ENCODE data around the gene FAM117A. TPM values are rescaled to one million over a fixed set of nuclear protein-coding genes. Genes with fewer than 3 reads are reported as not detected.

The FAM117A gene
- total RNA-seq, 2 experiments from 2014 or later: 23.2 to 26.5 TPM

- DNase-seq: no peak
- H3K27ac Mint-ChIP-seq: no peak overlapping the region
- no peaks in the 10 kb centered on the region for H3K27me3 ChIP-seq (ENCODE audit: control insufficient read depth in 1 of 2, insufficient read depth in 2 of 2, low read length in 2 of 2)
- peaks cover 5% of the 10 kb centered on the region for H3K27me3 Mint-ChIP-seq
- ChIA-PET CTCF (interaction anchor here (1.5 to 3.3 kb wide), 2 partner anchors 27 to 111 kb away, joined by 5 to 11 read pairs; partner anchors contain the start of gene SLC35B1), POLR2A (no interaction called here)
- peaks cover 19% of the 10 kb centered on the region for H3K36me3 Mint-ChIP-seq (ENCODE audit: low read depth)
- H3K27ac ChIP-seq (ENCODE audit: low read depth in 1 of 2, low read length in 2 of 2): no peak overlapping the region
- no peaks in the 10 kb centered on the region for H3K9me3 ChIP-seq (ENCODE audit: control insufficient read depth in 1 of 2, insufficient read depth in 1 of 2, low read length in 2 of 2)
- H3K4me1 ChIP-seq (ENCODE audit: insufficient read depth, low read length): peaks cover 16% of the 10 kb centered on the region
- H3K4me3 Mint-ChIP-seq: no peak overlapping the region
- no peaks in the 10 kb centered on the region for H3K9me3 Mint-ChIP-seq
- intact Hi-C loops (cut with DNase I, micrococcal nuclease): no loop called here
- peaks cover 20% of the 10 kb centered on the region for H3K4me1 Mint-ChIP-seq (ENCODE audit: low read depth)
- no peaks in the 10 kb centered on the region for H3K36me3 ChIP-seq (ENCODE audit: insufficient read depth, low read length)
- no peak for ATAC-seq (ENCODE audit: poor library complexity)
- no peak overlapping the region for H3K4me3 ChIP-seq (ENCODE audit: low read length)
- no peak for TF ChIP-seq CTCF (IDR thresholded peaks at IDR 0.05)
Observed at GRCh38 chr17:49681106-49681979, 82.6 kb downstream of the FAM117A start.

- H3K27me3 Mint-ChIP-seq: peaks cover 5% of the 10 kb centered on the region
- ATAC-seq (ENCODE audit: poor library complexity): no peak
- POLR2A ChIA-PET: no interaction called here
- peaks cover 27% of the 10 kb centered on the region for H3K36me3 Mint-ChIP-seq (ENCODE audit: low read depth)
- no peak overlapping the region for H3K4me3 ChIP-seq (ENCODE audit: low read length)
- peaks cover 23% of the 10 kb centered on the region for H3K4me1 ChIP-seq (ENCODE audit: insufficient read depth, low read length)
- CTCF ChIA-PET: interaction anchor here (3.3 kb wide), 1 partner anchor 110 kb away, joined by 11 read pairs; no protein-coding TSS in a partner anchor
- H3K4me1 Mint-ChIP-seq (ENCODE audit: low read depth): peaks cover 30% of the 10 kb centered on the region
- no peak for TF ChIP-seq CTCF (IDR thresholded peaks at IDR 0.05)
- DNase-seq: no peak
- intact Hi-C loops (cut with DNase I, micrococcal nuclease): no loop called here
- H3K27ac ChIP-seq (ENCODE audit: low read depth in 1 of 2, low read length in 2 of 2): no peak overlapping the region
- H3K27ac Mint-ChIP-seq: no peak overlapping the region
- H3K36me3 ChIP-seq (ENCODE audit: insufficient read depth, low read length): peaks cover under 1% of the 10 kb centered on the region
- no peaks in the 10 kb centered on the region for H3K27me3 ChIP-seq (ENCODE audit: control insufficient read depth in 1 of 2, insufficient read depth in 2 of 2, low read length in 2 of 2)
- H3K4me3 Mint-ChIP-seq: no peak overlapping the region
- H3K9me3 ChIP-seq (ENCODE audit: control insufficient read depth in 1 of 2, insufficient read depth in 1 of 2, low read length in 2 of 2): no peaks in the 10 kb centered on the region
- H3K9me3 Mint-ChIP-seq: no peaks in the 10 kb centered on the region
Observed at GRCh38 chr17:49680314-49680713, 83.6 kb downstream of the FAM117A start.

GRCh38 chr17:49677933-49678847 is 85.7 kb downstream of the FAM117A start, which contains the start of gene SPOP:
Gene SPOP (minus strand): TSS chr17:49678097. CDS start chr17:49622810, 55,287 bp downstream.
- H3K27ac Mint-ChIP-seq: peak within 1 kb of the TSS; percentile 95

More at GRCh38 chr17:49677933-49678847, 85.7 kb downstream of the FAM117A start, which contains the start of gene SPOP:
- no peak for TF ChIP-seq CTCF (IDR thresholded peaks at IDR 0.05)
- Histone ChIP-seq H3K4me1 (ENCODE audit: insufficient read depth, low read length) (peaks cover 29% of the 10 kb centered on the region), H3K36me3 (ENCODE audit: insufficient read depth, low read length) (peaks cover 7% of the 10 kb centered on the region), H3K9me3 (ENCODE audit: control insufficient read depth in 1 of 2, insufficient read depth in 1 of 2, low read length in 2 of 2) (no peaks in the 10 kb centered on the region), H3K27me3 (ENCODE audit: control insufficient read depth in 1 of 2, insufficient read depth in 2 of 2, low read length in 2 of 2) (no peaks in the 10 kb centered on the region), H3K4me3 (ENCODE audit: low read length) (peak within 1 kb of the TSS; percentile 86), H3K27ac (ENCODE audit: low read depth in 1 of 2, low read length in 2 of 2) (peak within 1 kb of the TSS; percentile 98 to 99)
- peaks cover 47% of the 10 kb centered on the region for H3K36me3 Mint-ChIP-seq (ENCODE audit: low read depth)
- H3K4me1 Mint-ChIP-seq (ENCODE audit: low read depth): peaks cover 50% of the 10 kb centered on the region
- H3K27me3 Mint-ChIP-seq: peaks cover 5% of the 10 kb centered on the region
- H3K4me3 Mint-ChIP-seq: peak within 1 kb of the TSS; percentile 98
- intact Hi-C loops (cut with DNase I, micrococcal nuclease): loop anchor here in 1 of 2 experiments (5.0 kb wide), 1 partner anchor 36 kb away; no protein-coding TSS in a partner anchor
- ChIA-PET POLR2A (interaction anchor here (0.8 to 1.5 kb wide), 11 partner anchors 9 to 271 kb away, joined by 3 to 16 read pairs (median 5); partner anchors contain the start of genes FAM117A, KAT7 and SLC35B1), CTCF (interaction anchor here (1.0 to 1.3 kb wide), 2 partner anchors 18 to 108 kb away, joined by 4 to 6 read pairs; no protein-coding TSS in a partner anchor)
- no peaks in the 10 kb centered on the region for H3K9me3 Mint-ChIP-seq
- ATAC-seq (ENCODE audit: poor library complexity): peak; percentile 88
- DNase-seq: peak; percentile 98 to 100 (median 99)

Data from CD4-positive, alpha-beta T cell (primary cell).